Transverse colon (tissue), 3 donors: Measurements from ENCODE around the gene ZHX3.

Experiments used
- EP300 ChIP-seq: sonication (generic); formaldehyde crosslinking; IDR thresholded peaks from one replicate; pipeline ENCODE4 v1.6.1; 2017; ENCODE audit warnings: antibody characterized with exemption, low read depth
- POLR2A ChIP-seq: fragments of 450-650 bp; IDR thresholded peaks from one replicate; pipeline ENCODE4 v1.6.1; 2016; ENCODE audit warnings: antibody characterized with exemption, mild to moderate bottlenecking, moderate library complexity
- TF ChIP-seq, protein P1 (sequence below), 5 experiments: fragments of 200-600 bp in 3 of 5; fragments of 450-650 bp in 2 of 5; sonication (generic) in 3 of 5; IDR thresholded peaks; 1 replicate in 2 of 5; 2 replicates in 3 of 5; pipeline ENCODE4 v1.5.1; 2016 to 2017; ENCODE audit warnings: antibody characterized with exemption in 5 of 5, inconsistent platforms in 3 of 5, mild to moderate bottlenecking in 2 of 5, moderate library complexity in 1 of 5

DNA sequence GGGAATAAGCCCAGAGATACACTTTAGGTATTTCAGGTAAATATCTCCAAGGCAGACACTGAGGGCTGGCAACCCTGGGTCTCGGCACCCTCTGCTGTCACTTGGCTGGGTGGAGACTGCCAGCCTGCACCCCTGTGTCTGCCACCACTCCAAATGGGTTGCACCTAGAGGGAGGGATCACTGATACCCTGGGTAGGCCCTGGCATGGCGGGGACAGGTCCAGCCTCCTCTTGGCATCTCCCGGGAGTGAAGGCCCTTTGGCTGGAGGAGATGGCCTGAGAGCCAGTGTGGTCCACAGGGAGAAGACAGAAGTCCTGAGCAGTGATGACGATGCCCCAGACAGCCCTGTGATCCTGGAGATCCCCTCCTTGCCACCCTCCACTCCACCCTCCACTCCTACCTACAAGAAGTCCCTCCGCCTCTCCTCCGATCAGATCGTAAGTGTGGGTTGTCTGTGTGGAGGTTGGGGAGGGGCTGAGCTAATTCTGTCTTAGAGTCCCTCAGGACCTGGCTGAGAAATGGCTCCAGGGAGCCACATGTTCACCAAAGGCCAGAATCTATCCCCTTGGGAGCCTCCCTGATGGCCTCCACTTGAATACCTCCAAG, 38.2 kb upstream of the ZHX3 start:
- TF ChIP-seq, protein P1, sequence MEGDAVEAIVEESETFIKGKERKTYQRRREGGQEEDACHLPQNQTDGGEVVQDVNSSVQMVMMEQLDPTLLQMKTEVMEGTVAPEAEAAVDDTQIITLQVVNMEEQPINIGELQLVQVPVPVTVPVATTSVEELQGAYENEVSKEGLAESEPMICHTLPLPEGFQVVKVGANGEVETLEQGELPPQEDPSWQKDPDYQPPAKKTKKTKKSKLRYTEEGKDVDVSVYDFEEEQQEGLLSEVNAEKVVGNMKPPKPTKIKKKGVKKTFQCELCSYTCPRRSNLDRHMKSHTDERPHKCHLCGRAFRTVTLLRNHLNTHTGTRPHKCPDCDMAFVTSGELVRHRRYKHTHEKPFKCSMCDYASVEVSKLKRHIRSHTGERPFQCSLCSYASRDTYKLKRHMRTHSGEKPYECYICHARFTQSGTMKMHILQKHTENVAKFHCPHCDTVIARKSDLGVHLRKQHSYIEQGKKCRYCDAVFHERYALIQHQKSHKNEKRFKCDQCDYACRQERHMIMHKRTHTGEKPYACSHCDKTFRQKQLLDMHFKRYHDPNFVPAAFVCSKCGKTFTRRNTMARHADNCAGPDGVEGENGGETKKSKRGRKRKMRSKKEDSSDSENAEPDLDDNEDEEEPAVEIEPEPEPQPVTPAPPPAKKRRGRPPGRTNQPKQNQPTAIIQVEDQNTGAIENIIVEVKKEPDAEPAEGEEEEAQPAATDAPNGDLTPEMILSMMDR (IDR thresholded peaks at IDR 0.05), result no peak
- TF ChIP-seq POLR2A (no peak), EP300 (no peak)
